Measurements from ENCODE around the gene ZDHHC18. TPM values are rescaled to one million over a fixed set of nuclear protein-coding genes. Genes with fewer than 3 reads are reported as not detected.

ZDHHC18 gene
- total RNA-seq = 26.1 TPM

- Histone ChIP-seq H3K4me1 (ENCODE audit: insufficient read depth, low read length) (peaks cover 52% of the 10 kb centered on the region), H3K9me3 (ENCODE audit: low read depth, low read length) (no peaks in the 10 kb centered on the region), H3K27me3 (ENCODE audit: insufficient read depth, low read length) (no peaks in the 10 kb centered on the region), H3K4me3 (ENCODE audit: low read length) (peak within 1 kb of the TSS; percentile 49)
These were observed at the start of gene ZDHHC18 for GRCh38 chr1:26826261-26827105. ZDHHC18 (plus strand) TSS chr1:26826688; CDS start chr1:26826805, 117 bp downstream.

GRCh38 chr1:26779098-26779668, 47.3 kb upstream of the ZDHHC18 start:
- Histone ChIP-seq H3K27me3 (ENCODE audit: insufficient read depth, low read length) (no peaks in the 10 kb centered on the region), H3K9me3 (ENCODE audit: low read depth, low read length) (no peaks in the 10 kb centered on the region), H3K4me1 (ENCODE audit: insufficient read depth, low read length) (peaks cover 38% of the 10 kb centered on the region), H3K4me3 (ENCODE audit: low read length) (no peak overlapping the region)

GRCh38 chr1:26780344-26780957, 46.0 kb upstream of the ZDHHC18 start:
- Histone ChIP-seq H3K4me1 (ENCODE audit: insufficient read depth, low read length) (peaks cover 51% of the 10 kb centered on the region), H3K9me3 (ENCODE audit: low read depth, low read length) (no peaks in the 10 kb centered on the region), H3K27me3 (ENCODE audit: insufficient read depth, low read length) (no peaks in the 10 kb centered on the region), H3K4me3 (ENCODE audit: low read length) (no peak overlapping the region)

GRCh38 chr1:26781206-26781825, 45.2 kb upstream of the ZDHHC18 start:
- H3K4me1 ChIP-seq (ENCODE audit: insufficient read depth, low read length) = peaks cover 59% of the 10 kb centered on the region
- H3K4me3 ChIP-seq (ENCODE audit: low read length) = no peak overlapping the region
- no peaks in the 10 kb centered on the region for H3K9me3 ChIP-seq (ENCODE audit: low read depth, low read length)
- no peaks in the 10 kb centered on the region for H3K27me3 ChIP-seq (ENCODE audit: insufficient read depth, low read length)

GRCh38 chr1:26782521-26783212, 43.8 kb upstream of the ZDHHC18 start:
- no peak overlapping the region for H3K4me3 ChIP-seq (ENCODE audit: low read length)
- H3K4me1 ChIP-seq (ENCODE audit: insufficient read depth, low read length) = peaks cover 70% of the 10 kb centered on the region
- H3K27me3 ChIP-seq (ENCODE audit: insufficient read depth, low read length) = no peaks in the 10 kb centered on the region
- H3K9me3 ChIP-seq (ENCODE audit: low read depth, low read length) = no peaks in the 10 kb centered on the region

- H3K9me3 ChIP-seq (ENCODE audit: low read depth, low read length) = no peaks in the 10 kb centered on the region
- no peak overlapping the region for H3K4me3 ChIP-seq (ENCODE audit: low read length)
- H3K27me3 ChIP-seq (ENCODE audit: insufficient read depth, low read length) = no peaks in the 10 kb centered on the region
- H3K4me1 ChIP-seq (ENCODE audit: insufficient read depth, low read length) = peaks cover 70% of the 10 kb centered on the region
These were observed 42.9 kb upstream of the ZDHHC18 start for GRCh38 chr1:26783646-26784022.

- peaks cover 70% of the 10 kb centered on the region for H3K4me1 ChIP-seq (ENCODE audit: insufficient read depth, low read length)
These were observed 42.2 kb upstream of the ZDHHC18 start for GRCh38 chr1:26784023-26784871.

GRCh38 chr1:26784886-26785285, 41.6 kb upstream of the ZDHHC18 start:
- H3K9me3 ChIP-seq (ENCODE audit: low read depth, low read length) = no peaks in the 10 kb centered on the region
- H3K4me1 ChIP-seq (ENCODE audit: insufficient read depth, low read length) = peaks cover 75% of the 10 kb centered on the region
- H3K4me3 ChIP-seq (ENCODE audit: low read length) = no peak overlapping the region
- no peaks in the 10 kb centered on the region for H3K27me3 ChIP-seq (ENCODE audit: insufficient read depth, low read length)

More at GRCh38 chr1:26784023-26784871, 42.2 kb upstream of the ZDHHC18 start:
- Histone ChIP-seq H3K4me3 (ENCODE audit: low read length) (no peak overlapping the region), H3K27me3 (ENCODE audit: insufficient read depth, low read length) (no peaks in the 10 kb centered on the region), H3K9me3 (ENCODE audit: low read depth, low read length) (no peaks in the 10 kb centered on the region)

- Histone ChIP-seq H3K4me1 (ENCODE audit: insufficient read depth, low read length) (peaks cover 85% of the 10 kb centered on the region), H3K27me3 (ENCODE audit: insufficient read depth, low read length) (no peaks in the 10 kb centered on the region), H3K4me3 (ENCODE audit: low read length) (no peak overlapping the region), H3K9me3 (ENCODE audit: low read depth, low read length) (no peaks in the 10 kb centered on the region)
These were observed 40.7 kb upstream of the ZDHHC18 start for GRCh38 chr1:26785611-26786436.

- H3K4me1 ChIP-seq (ENCODE audit: insufficient read depth, low read length) = peaks cover 85% of the 10 kb centered on the region
- H3K4me3 ChIP-seq (ENCODE audit: low read length) = peak overlapping the region; percentile 90
- no peaks in the 10 kb centered on the region for H3K9me3 ChIP-seq (ENCODE audit: low read depth, low read length)
- H3K27me3 ChIP-seq (ENCODE audit: insufficient read depth, low read length) = no peaks in the 10 kb centered on the region
These were observed 39.8 kb upstream of the ZDHHC18 start for GRCh38 chr1:26786437-26787380.

GRCh38 chr1:26787381-26787705, 39.1 kb upstream of the ZDHHC18 start:
- H3K4me3 ChIP-seq (ENCODE audit: low read length) = peak overlapping the region; percentile 90
- no peaks in the 10 kb centered on the region for H3K27me3 ChIP-seq (ENCODE audit: insufficient read depth, low read length)
- H3K9me3 ChIP-seq (ENCODE audit: low read depth, low read length) = no peaks in the 10 kb centered on the region
- H3K4me1 ChIP-seq (ENCODE audit: insufficient read depth, low read length) = peaks cover 81% of the 10 kb centered on the region

- peaks cover 75% of the 10 kb centered on the region for H3K4me1 ChIP-seq (ENCODE audit: insufficient read depth, low read length)
- H3K9me3 ChIP-seq (ENCODE audit: low read depth, low read length) = no peaks in the 10 kb centered on the region
- no peaks in the 10 kb centered on the region for H3K27me3 ChIP-seq (ENCODE audit: insufficient read depth, low read length)
- peak within 1 kb of the TSS; percentile 90 for H3K4me3 ChIP-seq (ENCODE audit: low read length)
These were observed 38.6 kb upstream of the ZDHHC18 start, which contains the start of gene PIGV for GRCh38 chr1:26787706-26788514. PIGV (plus strand) TSS chr1:26787950; CDS start chr1:26790816, 2,866 bp downstream.

All from mononuclear cell (primary cell).